IMR-90 (cell line): ENCODE data around the gene FADD. TPM values are rescaled to one million over a fixed set of nuclear protein-coding genes. Genes with fewer than 3 reads are reported as not detected.

ENCODE experiments used
- ATAC-seq: fragments of 200-7000 bp; cut with Tn5 transposase; 2 replicates; pipeline ENCODE4 v1.9.1; 2020; ENCODE audit warnings: low read depth, mild to moderate bottlenecking, moderate library complexity
- BruUV-seq: library from RNA; stranded (reverse); fragments of 400-500 nt; replicated peaks from 2 replicates; lab custom pipeline; 2021; lab: Mats Ljungman, UMichigan
- CTCF ChIA-PET: fragments of 300-600 bp; formaldehyde crosslinking; extraction: SDS; loops from one replicate; lab custom pipeline; 2021; ENCODE audit warnings: antibody characterized with exemption; lab: Yijun Ruan, JAX
- POLR2A ChIA-PET: fragments of 300-600 bp; sonication (Branson Sonifier 250); formaldehyde crosslinking; loops from one replicate; lab custom pipeline; 2022; ENCODE audit warnings: antibody characterized with exemption; ENCODE audit not compliant: unreplicated experiment; lab: Charles Lee
- DNase-seq: peaks from one replicate; pipeline ENCODE4 v3.0.0; 2013
- H2AFZ ChIP-seq: replicated peaks from 2 replicates; pipeline ENCODE3; 2013; ENCODE audit warnings: low read length, mild to moderate bottlenecking; ENCODE audit not compliant: poor library complexity
- H2AK5ac ChIP-seq: 2 replicates; pipeline ENCODE4 v1.6.1; 2013; ENCODE audit warnings: low read depth, low read length, inconsistent platforms
- H2AK9ac ChIP-seq: replicated peaks from 2 replicates; pipeline ENCODE3; 2013; ENCODE audit warnings: mild to moderate bottlenecking, low read depth, low read length, moderate library complexity; ENCODE audit not compliant: poor library complexity
- H2BK120ac ChIP-seq: 2 replicates; pipeline ENCODE4 v1.6.1; 2013; ENCODE audit warnings: low read depth, low read length, inconsistent platforms
- H2BK15ac ChIP-seq: 3 replicates; pipeline ENCODE4 v1.6.1; 2013; ENCODE audit warnings: low read depth, low read length, inconsistent platforms
- H2BK20ac ChIP-seq: 2 replicates; pipeline ENCODE4 v1.6.1; 2013; ENCODE audit warnings: low read depth, mild to moderate bottlenecking, inconsistent platforms, low read length, moderate library complexity
- H2BK5ac ChIP-seq: 2 replicates; pipeline ENCODE4 v1.6.1; 2013; ENCODE audit warnings: mild to moderate bottlenecking, low read depth, low read length, inconsistent platforms; ENCODE audit not compliant: poor library complexity, severe bottlenecking
- H3K14ac ChIP-seq: replicated peaks from 2 replicates; pipeline ENCODE4 v1.6.1; 2013; ENCODE audit warnings: low read depth, low read length, inconsistent platforms
- H3K18ac ChIP-seq: 2 replicates; pipeline ENCODE4 v1.6.1; 2013; ENCODE audit warnings: low read depth, low read length, control low read depth
- H3K23ac ChIP-seq: 2 replicates; pipeline ENCODE4 v1.6.1; 2013; ENCODE audit warnings: low read depth, low read length, inconsistent platforms
- H3K27ac ChIP-seq: 2 replicates; pipeline ENCODE4 v1.5.1; 2013; ENCODE audit warnings: mild to moderate bottlenecking, control low read depth, low read length; ENCODE audit not compliant: insufficient read depth
- H3K27me3 ChIP-seq: 2 replicates; pipeline ENCODE4 v1.6.1; 2013; ENCODE audit warnings: low read length; ENCODE audit not compliant: control insufficient read depth, insufficient read depth
- H3K36me3 ChIP-seq: 2 replicates; pipeline ENCODE4 v1.6.1; 2013; ENCODE audit warnings: low read length, mixed read lengths; ENCODE audit not compliant: control insufficient read depth, insufficient read depth
- H3K4ac ChIP-seq: 2 replicates; pipeline ENCODE4 v1.6.1; 2013; ENCODE audit warnings: low read depth, low read length, inconsistent platforms
- H3K4me1 ChIP-seq: 2 replicates; pipeline ENCODE4 v1.6.1; 2013; ENCODE audit warnings: low read length, mixed read lengths; ENCODE audit not compliant: control insufficient read depth, insufficient read depth
- H3K4me2 ChIP-seq: 2 replicates; pipeline ENCODE4 v1.6.1; 2013; ENCODE audit warnings: low read depth, mild to moderate bottlenecking, control low read depth, low read length, moderate library complexity
- H3K4me3 ChIP-seq: 2 replicates; pipeline ENCODE4 v1.5.1; 2013; ENCODE audit warnings: low read depth, mild to moderate bottlenecking, control low read depth, low read length, moderate library complexity; ENCODE audit not compliant: insufficient read depth
- H3K56ac ChIP-seq: 2 replicates; pipeline ENCODE4 v1.6.1; 2013; ENCODE audit warnings: low read length, inconsistent platforms; ENCODE audit not compliant: insufficient read depth; ENCODE audit errors: extremely low read depth
- H3K79me1 ChIP-seq, 2 experiments: 2 replicates each; pipeline ENCODE4 v1.6.1; 2013; ENCODE audit warnings: low read length in 2 of 2, inconsistent platforms in 1 of 2, low read depth in 1 of 2
- H3K9ac ChIP-seq: 2 replicates; pipeline ENCODE4 v1.6.1; 2013; ENCODE audit warnings: low read depth, low read length, control low read depth
- H3K9me1 ChIP-seq: 2 replicates; pipeline ENCODE4 v1.6.1; 2013; ENCODE audit warnings: low read length, inconsistent platforms; ENCODE audit not compliant: insufficient read depth
- H3K9me3 ChIP-seq: 2 replicates; pipeline ENCODE4 v1.6.1; 2013; ENCODE audit warnings: low read length; ENCODE audit not compliant: control insufficient read depth, insufficient read depth
- H4K20me1 ChIP-seq: 2 replicates; pipeline ENCODE4 v1.6.1; 2013; ENCODE audit warnings: low read length, inconsistent platforms; ENCODE audit not compliant: insufficient read depth
- H4K5ac ChIP-seq: 2 replicates; pipeline ENCODE4 v1.6.1; 2013; ENCODE audit warnings: mild to moderate bottlenecking, low read depth, low read length, control low read depth
- H4K8ac ChIP-seq, 2 experiments: 2 replicates each; pipeline ENCODE4 v1.6.1; 2013; ENCODE audit warnings: low read depth in 2 of 2, low read length in 2 of 2, control low read depth in 1 of 2, inconsistent platforms in 1 of 2
- H4K91ac ChIP-seq: 2 replicates; pipeline ENCODE4 v1.6.1; 2013; ENCODE audit warnings: low read depth, low read length, inconsistent platforms; ENCODE audit not compliant: insufficient read depth
- BHLHE40 ChIP-seq: fragments of 150-350 bp; IDR thresholded peaks from 2 replicates; pipeline ENCODE4 v1.6.1; 2016; ENCODE audit warnings: mild to moderate bottlenecking, low read depth, low read length
- CEBPB ChIP-seq: IDR thresholded peaks from 2 replicates; pipeline ENCODE4 v1.6.1; 2012; ENCODE audit warnings: low read depth, low read length, improper control_type of control experiment
- CHD1 ChIP-seq: IDR thresholded peaks from 2 replicates; pipeline ENCODE4 v1.6.1; 2012; ENCODE audit warnings: low read depth, low read length, improper control_type of control experiment
- CTCF ChIP-seq: conservative IDR thresholded peaks from 2 replicates; pipeline ENCODE4 v1.5.1; 2012; ENCODE audit warnings: mild to moderate bottlenecking, low read depth, low read length, improper control_type of control experiment
- ELK1 ChIP-seq: fragments of 150-350 bp; IDR thresholded peaks from 2 replicates; pipeline ENCODE4 v1.6.1; 2016; ENCODE audit warnings: low read depth, mild to moderate bottlenecking, low read length, moderate library complexity, borderline replicate concordance
- FOS ChIP-seq: fragments of 150-350 bp; IDR thresholded peaks from 2 replicates; pipeline ENCODE4 v1.6.1; 2016; ENCODE audit warnings: low read depth, low read length
- MAFK ChIP-seq: IDR thresholded peaks from 2 replicates; pipeline ENCODE4 v1.6.1; 2012; ENCODE audit warnings: low read depth, low read length, improper control_type of control experiment
- MAZ ChIP-seq: IDR thresholded peaks from 2 replicates; pipeline ENCODE4 v1.6.1; 2012; ENCODE audit warnings: low read depth, mild to moderate bottlenecking, low read length, improper control_type of control experiment, moderate library complexity, borderline replicate concordance
- MXI1 ChIP-seq: IDR thresholded peaks from 2 replicates; pipeline ENCODE4 v1.6.1; 2012; ENCODE audit warnings: low read depth, mild to moderate bottlenecking, low read length, moderate library complexity, borderline replicate concordance
- NFE2L2 ChIP-seq: fragments of 150-350 bp; IDR thresholded peaks from 2 replicates; pipeline ENCODE4 v1.6.1; 2016; ENCODE audit warnings: low read depth, mild to moderate bottlenecking, low read length
- POLR2A ChIP-seq: IDR thresholded peaks from 2 replicates; pipeline ENCODE4 v1.6.1; 2012; ENCODE audit warnings: mild to moderate bottlenecking, low read depth, low read length
- RAD21 ChIP-seq: IDR thresholded peaks from 2 replicates; pipeline ENCODE4 v1.6.1; 2012; ENCODE audit warnings: low read length, improper control_type of control experiment
- RCOR1 ChIP-seq: IDR thresholded peaks from 2 replicates; pipeline ENCODE4 v1.6.1; 2012; ENCODE audit warnings: mild to moderate bottlenecking, low read length, improper control_type of control experiment; ENCODE audit not compliant: insufficient replicate concordance
- RFX5 ChIP-seq: IDR thresholded peaks from 2 replicates; pipeline ENCODE4 v1.8.0; 2012; ENCODE audit warnings: low read depth, mild to moderate bottlenecking, low read length, moderate library complexity
- SMC3 ChIP-seq: fragments of 150-350 bp; IDR thresholded peaks from 2 replicates; pipeline ENCODE4 v1.6.1; 2016; ENCODE audit warnings: low read depth, mild to moderate bottlenecking, antibody characterized with exemption, low read length, moderate library complexity
- USF2 ChIP-seq: fragments of 150-350 bp; IDR thresholded peaks from 2 replicates; pipeline ENCODE4 v1.6.1; 2017; ENCODE audit warnings: mild to moderate bottlenecking, antibody characterized with exemption, low read length, low read depth
- WGBS, 2 experiments: methylation state at CpG; one replicate each; pipeline versions ENCODE4 v1.1.5 to v1.1.7; 2013; ENCODE audit warnings: missing lambda C conversion rate in 2 of 2; ENCODE audit not compliant: insufficient read length in 1 of 2; ENCODE audit errors: extremely low coverage in 2 of 2; 5-methylcytosine and 5-hydroxymethylcytosine counted together
- dilution Hi-C: fragments of 300-500 bp; cut with HindIII; formaldehyde crosslinking; loops from one replicate; pipeline ENCODE4 v1.14.3; 2018; ENCODE audit warnings: low sequenced_read_pairs; ENCODE audit not compliant: unreplicated experiment
- in situ Hi-C: fragments of 300-500 bp; cut with MboI; formaldehyde crosslinking; loops from 3 replicates; pipeline ENCODE4 v1.14.3; 2019; ENCODE audit warnings: low sequenced_read_pairs, inconsistent platforms, mixed read lengths
- intact Hi-C: fragments of 100-400 bp; cut with micrococcal nuclease; formaldehyde crosslinking; loops from 2 replicates; pipeline ENCODE4 v1.10.0; 2022
- polyA plus RNA-seq, 3 experiments: library from polyadenylated mRNA; depleted of rRNA; stranded (reverse); fragments of >200 nt; gene quantifications; 2 replicates each; pipeline ENCODE4 v1.2.3, GENCODE V29; 2012; ENCODE audit warnings: low replicate concordance in 1 of 3
- total RNA-seq: library from RNA; depleted of rRNA; stranded (reverse); fragments of >200 nt; gene quantifications from 2 replicates; pipeline ENCODE4 v1.2.3, GENCODE V29; 2012

Gene FADD
- total and polyA plus RNA-seq, 2 of the 4 experiments (the other 2 are of a cell fraction): 38.1 to 44.4 TPM

- H3K27ac ChIP-seq: no peak overlapping the region
- DNase-seq (no peak), ATAC-seq (no peak)
- H4K8ac ChIP-seq: no peak overlapping the region
- no peak overlapping the region for H2BK120ac ChIP-seq
- H2BK20ac ChIP-seq: no peak overlapping the region
- no peak overlapping the region for H3K23ac ChIP-seq
- BruUV-seq: no TSS peak
- H2AK5ac ChIP-seq: no peak overlapping the region
- ChIA-PET POLR2A (no interaction called here), CTCF (no interaction called here)
- H3K9ac ChIP-seq: no peak overlapping the region
- no peak overlapping the region for H3K4me2 ChIP-seq
- H3K4me1 ChIP-seq: no peaks in the 10 kb centered on the region
- H2AK9ac ChIP-seq: no peak overlapping the region
- intact Hi-C loops: no loop called here
- H3K56ac ChIP-seq: no peak overlapping the region
- dilution Hi-C loops: no loop called here
- no CpG with 5 or more reads among the region's 1 CpG for WGBS, 2 experiments
- TF ChIP-seq RAD21 (no peak), MAFK (no peak), CEBPB (no peak), USF2 (no peak), CHD1 (no peak), FOS (no peak), ELK1 (no peak), RCOR1 (no peak), POLR2A (no peak), SMC3 (no peak), NFE2L2 (no peak), BHLHE40 (no peak), RFX5 (no peak), MXI1 (no peak), MAZ (no peak), CTCF (no peak)
- peaks cover 4% of the 10 kb centered on the region; the same call in 1 of the 2 replicates for H3K36me3 ChIP-seq
- no peak overlapping the region for H4K91ac ChIP-seq
- H3K4me3 ChIP-seq: no peak overlapping the region
- no peaks in the 10 kb centered on the region for H3K9me3 ChIP-seq
- H3K9me1 ChIP-seq: no peaks in the 10 kb centered on the region
- H4K20me1 ChIP-seq: no peaks in the 10 kb centered on the region
- in situ Hi-C loops: loop anchor here (25.0 kb wide), 1 partner anchor 1071 kb away; no protein-coding TSS in a partner anchor
- H3K79me1 ChIP-seq: no peaks in the 10 kb centered on the region
- H3K27me3 ChIP-seq: no peaks in the 10 kb centered on the region
- no peak overlapping the region for H2BK15ac ChIP-seq
- no peak overlapping the region for H3K18ac ChIP-seq
- no peak overlapping the region for H2AFZ ChIP-seq
- H3K4ac ChIP-seq: no peak overlapping the region
- H2BK5ac ChIP-seq: no peak overlapping the region
- no peak overlapping the region for H3K14ac ChIP-seq
- no peak overlapping the region for H4K5ac ChIP-seq
Observed at GRCh38 chr11:70183032-70183431, 20.1 kb upstream of the FADD start.
